Endometrial microvascular endothelial cells (primary cell): ENCODE data around the gene SPTBN4. TPM values are rescaled to one million over a fixed set of nuclear protein-coding genes. Genes with fewer than 3 reads are reported as not detected.
"Not testable (repeated sequence)": the region's sequence is repeated elsewhere in the genome, so short reads cannot be mapped to it uniquely, and the experiment has no call there.

Source experiments
- in situ Hi-C: cut with HindIII; loops from 2 replicates; pipeline ENCODE4 v1.10.0; 2017; ENCODE audit warnings: low sequenced_read_pairs, low pct_unique_long_range_greater_than_20kb; ENCODE audit errors: inconsistent ontology term
- total RNA-seq: library from RNA; depleted of rRNA; stranded (reverse); fragments of >200 nt; gene quantifications from one replicate; pipeline ENCODE4 v1.2.3, GENCODE V29; 2015; ENCODE audit errors: inconsistent ontology term

SPTBN4 gene
- total RNA-seq, 1 donor from 2014 or later: not detected

GRCh38 chr19:40433391-40434216 lies 33.2 kb upstream of the SPTBN4 start:
- in situ Hi-C loops: no loop called here

GRCh38 chr19:40438284-40438683 lies 28.5 kb upstream of the SPTBN4 start:
- in situ Hi-C loops: no loop called here

GRCh38 chr19:40441719-40442253 lies 25.0 kb upstream of the SPTBN4 start:
- in situ Hi-C loops: no loop called here

GRCh38 chr19:40442328-40443130 lies 24.3 kb upstream of the SPTBN4 start:
- in situ Hi-C loops: no loop called here

- in situ Hi-C loops: no loop called here
Observed at GRCh38 chr19:40443131-40443999, 23.4 kb upstream of the SPTBN4 start.

GRCh38 chr19:40444000-40444824 lies 22.6 kb upstream of the SPTBN4 start, which contains the start of gene SERTAD3:
SERTAD3 (minus strand) TSS chr19:40444335; CDS start chr19:40442080, 2,255 bp downstream.
- in situ Hi-C loops: no loop called here

GRCh38 chr19:40444825-40445312 lies 21.9 kb upstream of the SPTBN4 start:
- in situ Hi-C loops: no loop called here

GRCh38 chr19:40445780-40446262 lies 21.0 kb upstream of the SPTBN4 start:
- in situ Hi-C loops: no loop called here

GRCh38 chr19:40446263-40446784 lies 20.5 kb upstream of the SPTBN4 start:
- in situ Hi-C loops: no loop called here

- in situ Hi-C loops: no loop called here
Observed at GRCh38 chr19:40449506-40449905, 17.3 kb upstream of the SPTBN4 start.

GRCh38 chr19:40450664-40451063 lies 16.1 kb upstream of the SPTBN4 start:
- in situ Hi-C loops: no loop called here

- in situ Hi-C loops: no loop called here
Observed at GRCh38 chr19:40452016-40452415, 14.8 kb upstream of the SPTBN4 start.

- in situ Hi-C loops: no loop called here
Observed at GRCh38 chr19:40453151-40453735, 13.6 kb upstream of the SPTBN4 start.

GRCh38 chr19:40453943-40454342 lies 12.9 kb upstream of the SPTBN4 start:
- in situ Hi-C loops: not testable (repeated sequence)

GRCh38 chr19:40457048-40457447 lies 9.8 kb upstream of the SPTBN4 start:
- in situ Hi-C loops: no loop called here

GRCh38 chr19:40457953-40458596 lies 8.7 kb upstream of the SPTBN4 start:
- in situ Hi-C loops: no loop called here

GRCh38 chr19:40458597-40458974 lies 8.2 kb upstream of the SPTBN4 start:
- in situ Hi-C loops: no loop called here
